ENCODE data around the gene ST3GAL5.
"Not testable (repeated sequence)": the region's sequence is repeated elsewhere in the genome, so short reads cannot be mapped to it uniquely, and the experiment has no call there.

The ST3GAL5 gene

DNA sequence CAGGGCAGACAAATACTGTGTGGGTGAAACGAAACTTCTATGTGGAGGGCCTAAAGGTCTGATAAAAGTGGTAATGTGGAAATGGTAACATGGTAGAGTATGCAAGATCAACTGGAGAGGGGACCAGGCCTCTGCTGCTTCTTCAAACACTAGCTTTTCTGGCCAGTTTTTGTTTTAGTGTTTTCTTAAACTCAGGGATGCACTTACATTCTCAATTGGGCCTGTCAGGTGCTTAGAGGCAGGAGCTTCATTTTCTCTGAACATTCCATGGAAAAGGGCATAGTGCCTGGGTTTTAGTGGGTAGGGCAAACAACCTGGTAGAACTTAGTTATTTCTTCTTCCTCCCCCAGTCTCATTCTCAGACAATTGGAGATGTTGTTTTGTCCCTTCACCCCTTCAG lies 10.5 kb upstream of the ST3GAL5 start:
- no peak for FAIRE-seq

DNA sequence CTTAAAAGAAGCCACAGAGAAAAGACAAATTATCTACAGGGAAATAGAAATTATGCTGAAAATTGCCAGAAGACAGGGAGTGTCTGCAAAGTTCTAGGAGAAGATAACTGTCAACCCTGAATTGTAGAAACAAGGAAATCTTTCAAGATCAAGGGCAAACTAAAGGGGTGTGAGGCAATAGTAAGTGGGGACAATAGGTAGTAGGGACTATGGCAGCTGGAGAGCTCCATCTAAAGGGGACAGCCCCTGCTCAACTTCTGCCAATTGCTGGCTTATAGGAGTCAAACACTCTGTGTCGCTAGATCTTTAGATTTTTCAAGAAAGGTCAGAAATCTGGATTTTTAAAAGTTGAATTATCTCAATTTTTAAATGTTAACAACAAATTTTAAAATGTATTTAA lies 10.1 kb upstream of the ST3GAL5 start:
- DNase-seq (ENCODE audit: extremely low spot score, insufficient read length, low read depth) (no peak), FAIRE-seq (no peak)

More for the DNA sequence above, 10.5 kb upstream of the ST3GAL5 start:
- DNase-seq (ENCODE audit: extremely low spot score, insufficient read length, low read depth): no peak

DNA sequence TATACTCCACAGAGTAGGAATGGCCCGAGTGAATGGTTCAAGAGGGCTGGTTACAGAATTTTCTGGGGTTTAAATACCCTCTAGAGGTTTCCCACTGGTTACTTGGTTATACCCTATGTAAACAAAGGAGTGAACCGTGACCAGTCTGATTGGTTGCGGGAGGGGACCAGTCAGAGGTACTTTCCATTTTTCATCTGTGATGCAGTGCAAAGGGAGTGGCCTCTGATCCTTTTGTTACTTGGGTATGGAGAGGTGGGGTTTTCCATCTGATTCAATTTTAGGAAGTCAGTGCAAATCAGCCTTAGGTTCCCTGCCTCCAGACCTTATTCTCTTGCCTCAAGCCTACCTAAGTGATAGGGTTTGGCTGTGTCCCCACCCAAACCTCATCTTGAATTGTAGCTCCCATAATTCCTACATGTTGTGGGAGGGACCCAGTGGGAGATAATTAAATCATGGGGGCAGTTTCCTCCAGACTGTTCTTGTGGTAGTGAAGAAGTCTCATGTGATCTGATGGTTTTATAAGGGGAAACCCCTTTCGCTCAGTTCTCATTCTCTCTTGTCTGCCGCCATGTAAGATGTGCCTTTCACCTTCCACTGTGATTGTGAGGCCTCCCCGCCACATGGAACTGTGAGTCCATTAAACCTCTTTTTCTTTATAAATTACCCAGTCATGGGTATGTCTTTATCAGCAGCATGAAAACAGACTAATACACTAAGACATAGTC lies 5.9 kb upstream of the ST3GAL5 start:
- not testable (repeated sequence) for FAIRE-seq

DNA sequence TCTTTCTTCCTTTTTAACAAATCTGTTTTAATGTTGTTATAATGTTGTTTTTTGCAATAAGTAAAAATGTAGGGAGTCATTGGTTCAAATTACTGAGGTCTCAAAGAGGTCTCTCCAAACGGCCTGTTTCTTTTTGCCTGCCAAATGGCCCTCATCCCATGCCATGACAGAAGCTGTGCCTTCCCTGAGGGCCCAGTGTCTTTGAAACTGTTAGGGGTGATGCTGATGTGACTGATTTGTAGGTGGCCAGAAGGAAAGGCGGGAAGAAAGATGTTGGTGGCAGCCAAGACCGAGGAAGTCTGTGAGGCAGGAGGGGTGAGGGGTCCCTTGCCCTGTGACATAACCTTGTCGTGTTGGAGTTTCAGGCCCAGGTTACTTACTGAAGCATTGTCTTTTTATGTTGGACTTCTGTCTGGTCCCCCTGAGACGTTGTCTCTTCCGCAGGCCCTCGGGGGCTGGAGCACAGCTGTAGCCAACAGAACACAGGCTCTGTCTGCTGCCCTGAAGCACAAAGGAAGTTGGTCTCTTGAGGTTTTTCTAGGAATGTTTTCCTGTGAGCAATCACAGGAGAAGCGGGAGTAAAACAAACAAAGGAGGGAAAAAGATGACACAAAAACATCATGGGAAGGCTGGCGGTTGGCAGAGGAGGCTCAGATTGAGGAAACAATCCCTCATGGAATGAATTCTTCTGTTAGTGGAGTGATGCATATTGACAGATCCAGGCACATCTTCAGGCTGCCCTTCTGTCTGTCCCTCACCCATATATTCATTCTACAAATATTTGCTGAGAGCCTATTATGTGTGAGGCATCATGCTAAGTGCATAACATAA lies 4.9 kb upstream of the ST3GAL5 start:
- DNase-seq (ENCODE audit: extremely low spot score, insufficient read length, low read depth): no peak
- no peak for FAIRE-seq

More for the DNA sequence above, 5.9 kb upstream of the ST3GAL5 start:
- not testable (repeated sequence) for DNase-seq (ENCODE audit: extremely low spot score, insufficient read length, low read depth)

DNA sequence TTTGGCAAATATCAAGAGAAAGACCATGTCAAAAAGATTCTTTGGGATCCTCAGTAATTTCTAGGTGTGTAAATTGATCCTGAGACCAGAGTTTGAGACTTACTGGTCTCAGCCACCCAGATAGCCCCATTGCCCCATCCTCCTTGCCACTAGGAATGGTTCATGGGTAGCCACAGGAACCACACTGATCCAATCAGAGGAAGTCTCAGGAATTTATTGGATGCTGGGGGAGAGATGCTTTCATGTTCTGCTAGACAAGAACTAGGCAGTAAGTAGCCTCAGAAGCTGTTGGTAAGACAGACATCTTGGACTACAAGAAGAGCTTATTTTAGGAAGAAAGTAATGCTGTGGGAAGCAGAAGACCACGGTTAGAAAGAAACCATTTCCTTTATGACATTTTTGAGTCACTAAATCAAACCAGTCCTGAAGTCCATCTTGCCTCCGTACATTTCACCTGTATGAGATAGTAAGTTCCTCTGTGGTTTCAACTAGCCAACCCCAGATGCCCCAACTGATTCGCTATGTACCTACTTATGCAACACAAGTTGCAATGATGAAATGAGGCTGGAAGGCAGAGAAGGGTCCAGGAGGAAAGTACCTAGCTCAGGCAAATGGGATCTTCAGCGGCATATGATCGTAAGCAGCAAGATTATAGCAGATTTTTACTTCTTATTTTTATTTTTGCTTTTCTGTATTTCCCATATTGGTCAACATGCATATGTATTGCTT lies 3.6 kb upstream of the ST3GAL5 start:
- FAIRE-seq (no peak), DNase-seq (ENCODE audit: extremely low spot score, insufficient read length, low read depth) (no peak)

DNA sequence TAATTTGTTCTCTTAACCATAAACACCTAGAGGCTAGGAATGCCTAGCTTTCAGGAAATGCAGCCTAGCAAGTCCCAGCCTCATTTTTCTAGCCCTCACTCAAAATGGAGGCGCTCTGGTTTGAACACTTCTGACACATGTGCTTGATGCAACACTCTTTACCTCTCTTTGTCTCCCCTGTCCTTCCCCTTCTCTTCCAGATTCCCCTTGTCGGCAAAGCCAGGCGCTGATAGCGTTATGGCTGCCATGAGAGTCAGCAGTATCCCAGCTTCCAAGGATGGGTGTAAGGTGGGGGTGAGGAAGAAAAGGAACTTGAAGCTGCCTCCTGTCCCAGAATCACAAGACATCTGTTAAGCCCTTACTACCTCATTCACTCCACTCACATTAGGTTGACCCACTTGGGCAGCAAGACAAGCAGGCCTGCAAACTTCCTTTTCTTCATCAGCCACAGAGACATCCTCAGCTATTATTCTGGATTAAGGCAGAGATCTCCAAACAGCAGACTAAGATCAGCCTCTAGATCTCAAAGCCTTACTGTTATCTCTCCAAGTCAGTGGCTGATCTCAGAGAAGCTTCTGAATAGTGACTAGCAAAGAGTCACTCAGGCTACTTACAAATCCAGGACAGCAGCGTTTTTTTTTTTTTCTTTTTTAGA lies 1.9 kb upstream of the ST3GAL5 start:
- no peak for FAIRE-seq
- DNase-seq (ENCODE audit: extremely low spot score, insufficient read length, low read depth): no peak

DNA sequence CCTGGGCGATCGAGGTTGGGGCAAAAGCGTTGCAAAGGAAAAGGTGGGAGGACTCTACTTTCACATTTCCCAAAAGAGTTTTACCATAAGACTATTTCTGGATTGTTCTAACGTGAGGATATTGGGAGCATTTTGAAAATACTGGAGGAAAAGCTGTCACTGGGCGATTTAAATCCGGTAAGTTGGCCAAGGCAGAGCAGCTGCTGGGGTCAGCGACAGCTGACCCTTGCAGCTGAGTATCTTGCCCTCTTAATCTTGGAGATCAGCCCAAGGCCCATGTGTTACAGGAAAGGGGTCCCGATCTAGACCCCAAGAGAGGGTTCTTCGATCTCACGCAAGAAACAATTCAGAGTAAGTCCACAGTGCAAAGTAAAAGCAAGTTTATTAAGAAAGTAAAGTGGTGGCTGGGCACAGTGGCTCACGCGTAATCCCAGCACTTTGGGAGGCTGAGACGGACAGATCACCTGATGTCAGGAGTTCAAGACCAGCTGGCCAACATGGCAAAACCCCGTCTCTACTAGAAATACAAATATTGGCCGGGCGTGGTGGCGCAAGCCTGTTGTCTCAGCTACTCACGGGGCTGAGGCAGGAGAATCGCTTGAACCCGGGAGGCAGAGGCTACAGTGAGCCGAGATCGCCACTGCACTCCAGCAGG lies 964 bp upstream of the ST3GAL5 start:
- DNase-seq (ENCODE audit: extremely low spot score, insufficient read length, low read depth) (no peak), FAIRE-seq (no peak)

DNA sequence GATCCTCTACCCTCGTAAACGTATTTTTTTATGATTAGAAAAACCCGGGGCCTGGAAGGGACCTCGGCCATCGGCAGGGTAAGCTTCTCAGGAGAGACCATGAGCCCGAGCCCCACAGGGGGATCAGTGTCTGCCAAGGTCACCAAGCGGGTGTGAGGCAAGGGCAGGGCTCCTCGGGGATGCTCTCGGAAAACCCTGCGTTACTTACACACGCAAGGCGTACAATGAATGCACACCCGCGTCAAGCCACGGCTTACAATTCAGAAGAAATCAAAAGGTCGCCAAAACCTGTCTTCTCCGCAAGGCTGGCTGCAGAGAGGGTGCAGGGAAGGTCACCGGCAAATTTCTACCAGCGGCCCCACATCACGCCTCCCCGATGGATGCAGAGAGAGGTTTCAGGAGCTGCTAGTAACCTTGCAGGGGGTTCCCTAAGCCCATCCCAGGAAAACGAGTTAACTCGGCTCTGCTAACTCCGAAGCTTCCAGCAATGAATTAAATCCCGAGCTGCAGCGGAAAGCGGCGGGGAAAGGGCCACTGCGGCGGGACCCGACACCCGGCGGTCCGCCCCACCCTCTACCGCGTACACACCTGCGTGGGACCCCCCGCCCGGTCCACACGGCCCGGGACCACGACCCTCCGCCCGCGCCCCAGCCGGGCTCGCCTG lies 638 bp downstream of the ST3GAL5 start:
- DNase-seq (ENCODE audit: extremely low spot score, insufficient read length, low read depth) (no peak), FAIRE-seq (no peak)

DNA sequence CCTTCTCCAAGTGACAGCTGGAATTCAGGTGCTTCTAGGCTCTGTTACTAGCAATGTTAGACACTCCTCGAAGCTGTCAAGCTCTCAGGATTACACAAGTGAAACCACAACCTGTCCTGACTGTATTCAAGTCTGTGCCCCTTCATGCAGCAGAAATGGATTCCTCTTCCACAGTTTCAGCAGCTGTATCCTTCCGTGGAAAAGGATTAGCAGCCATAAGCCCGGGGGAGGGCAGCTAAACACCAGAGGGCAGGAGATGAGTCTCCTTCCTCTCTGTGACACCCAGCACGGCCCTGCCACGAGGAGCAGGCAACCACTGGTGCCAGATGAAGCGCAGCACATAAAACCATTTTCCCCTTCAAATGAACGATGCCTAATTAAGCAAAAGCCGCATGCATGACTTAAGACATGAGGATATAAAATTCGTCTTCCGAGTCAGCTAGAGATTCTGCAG lies 1.2 kb downstream of the ST3GAL5 start:
- DNase-seq (ENCODE audit: extremely low spot score, insufficient read length, low read depth) (no peak), FAIRE-seq (peak; percentile 41)

DNA sequence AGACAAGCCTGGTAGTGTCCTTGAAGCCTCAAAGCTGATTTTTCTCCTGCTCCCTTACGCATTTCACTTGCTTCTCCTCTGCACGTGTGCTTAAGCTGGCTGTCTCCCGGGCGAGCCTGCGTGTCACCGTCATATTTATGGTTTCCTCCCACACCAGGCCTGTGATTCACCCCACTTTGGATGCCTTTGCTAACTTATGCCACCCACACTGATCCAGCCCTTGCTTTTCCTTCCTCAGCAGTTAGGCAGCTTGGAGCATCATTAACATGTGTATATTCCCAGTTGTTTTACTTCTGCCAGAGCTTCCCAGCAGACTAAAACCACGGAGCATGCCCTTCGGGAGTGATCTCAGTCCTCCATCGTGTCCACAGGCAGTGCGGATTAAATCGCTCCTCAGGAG lies 2.2 kb downstream of the ST3GAL5 start:
- no peak for DNase-seq (ENCODE audit: extremely low spot score, insufficient read length, low read depth)
- no peak for FAIRE-seq

DNA sequence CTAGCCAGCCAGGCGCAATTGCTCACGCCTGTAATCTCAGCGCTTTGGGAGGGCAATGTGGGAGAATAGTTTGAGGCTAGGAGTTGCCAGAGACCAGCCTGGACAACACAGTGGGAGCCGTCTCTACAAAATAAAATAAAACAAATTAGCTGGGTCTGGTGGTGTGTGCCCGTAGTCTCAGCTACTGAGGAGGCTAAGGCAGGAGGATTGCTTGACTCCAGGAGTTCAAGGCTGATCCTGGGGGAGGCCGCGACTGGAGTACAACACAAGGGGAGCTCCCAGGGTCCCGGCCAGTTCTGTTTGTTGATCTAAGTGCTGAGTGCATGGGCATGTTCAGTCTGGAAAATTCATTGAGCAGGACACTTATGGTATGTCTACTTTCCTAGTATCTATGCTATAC lies 2.6 kb downstream of the ST3GAL5 start:
- DNase-seq (ENCODE audit: extremely low spot score, insufficient read length, low read depth): no peak
- FAIRE-seq: no peak

DNA sequence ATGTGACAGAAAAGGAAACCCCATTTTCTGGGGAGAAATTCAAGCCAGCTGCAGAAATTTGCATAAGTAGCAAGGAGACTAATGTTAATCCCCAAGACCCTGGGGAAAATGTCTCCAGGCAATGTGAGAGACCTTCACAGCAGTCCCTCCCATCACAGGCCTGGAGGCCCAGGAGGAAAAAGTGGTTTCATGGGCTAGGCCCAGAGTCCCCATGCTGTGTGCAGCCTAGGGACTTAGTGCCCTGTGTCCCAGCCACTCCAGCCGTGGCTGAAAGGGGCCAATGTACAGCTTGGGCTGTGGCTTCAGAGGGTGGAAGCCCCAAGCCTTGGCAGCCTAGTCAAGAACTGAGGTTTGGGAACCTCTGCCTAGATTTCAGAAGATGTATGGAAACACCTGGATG lies 7.0 kb downstream of the ST3GAL5 start:
- not testable (repeated sequence) for DNase-seq (ENCODE audit: extremely low spot score, insufficient read length, low read depth); FAIRE-seq

DNA sequence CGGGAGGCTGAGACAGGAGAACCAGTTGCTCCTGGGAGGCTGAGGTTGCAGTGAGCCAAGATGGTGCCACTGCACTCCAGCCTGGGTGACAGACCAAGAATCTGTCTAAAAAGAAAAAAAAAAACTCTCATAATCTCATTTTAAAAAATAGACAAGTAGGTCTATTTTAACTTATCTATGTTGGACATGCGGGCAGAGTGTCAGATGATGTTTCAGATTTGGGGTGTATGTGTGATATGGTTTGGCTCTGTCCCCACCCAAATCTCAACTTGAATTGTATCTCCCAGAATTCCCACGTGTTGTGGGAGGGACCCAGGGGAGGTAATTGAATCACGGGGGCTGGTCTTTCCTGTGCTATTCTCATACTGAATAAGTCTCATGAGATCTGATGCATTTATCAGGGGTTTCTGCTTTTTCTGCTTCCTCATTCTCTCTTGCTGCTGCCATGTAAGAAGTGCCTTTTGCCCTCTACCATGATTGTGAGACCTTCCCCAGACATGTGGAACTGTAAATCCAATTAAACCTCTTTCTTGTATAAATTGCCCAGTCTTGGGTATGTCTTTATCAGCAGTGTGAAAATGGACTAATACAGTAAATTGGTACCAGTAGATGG lies 8.0 kb downstream of the ST3GAL5 start:
- DNase-seq (ENCODE audit: extremely low spot score, insufficient read length, low read depth); FAIRE-seq: not testable (repeated sequence)

DNA sequence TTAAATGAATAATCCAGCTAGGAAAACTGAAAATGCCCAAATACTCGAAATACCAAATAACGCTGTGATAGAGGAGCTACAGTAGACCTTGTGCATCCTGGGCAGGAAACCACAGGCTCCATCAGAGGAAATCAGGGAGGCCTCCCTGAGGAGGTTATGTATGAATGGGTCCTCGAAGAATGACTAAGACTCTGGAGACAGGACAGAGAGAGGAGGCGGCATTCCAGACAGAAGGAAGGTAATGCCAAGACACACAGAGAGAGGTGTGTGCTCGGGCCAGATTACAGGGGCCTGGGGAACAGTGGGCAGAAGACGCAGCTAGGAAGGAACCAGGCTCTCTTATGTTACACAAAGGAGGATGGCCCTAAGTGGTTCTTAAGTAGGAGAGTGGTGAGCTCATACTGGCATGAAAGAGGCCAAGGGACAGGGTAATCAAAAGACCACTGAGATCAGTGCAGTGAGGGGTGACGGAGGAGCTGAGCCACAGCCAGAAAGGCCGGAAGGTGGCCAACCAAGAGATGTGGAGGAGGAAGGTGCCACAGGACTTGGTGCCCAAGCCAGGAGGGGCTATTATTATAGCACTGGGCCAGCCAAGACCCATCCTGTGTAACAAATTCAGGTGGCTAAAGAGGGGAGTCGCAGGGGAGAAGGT lies 9.9 kb downstream of the ST3GAL5 start:
- no peak for DNase-seq (ENCODE audit: extremely low spot score, insufficient read length, low read depth)
- FAIRE-seq: no peak

DNA sequence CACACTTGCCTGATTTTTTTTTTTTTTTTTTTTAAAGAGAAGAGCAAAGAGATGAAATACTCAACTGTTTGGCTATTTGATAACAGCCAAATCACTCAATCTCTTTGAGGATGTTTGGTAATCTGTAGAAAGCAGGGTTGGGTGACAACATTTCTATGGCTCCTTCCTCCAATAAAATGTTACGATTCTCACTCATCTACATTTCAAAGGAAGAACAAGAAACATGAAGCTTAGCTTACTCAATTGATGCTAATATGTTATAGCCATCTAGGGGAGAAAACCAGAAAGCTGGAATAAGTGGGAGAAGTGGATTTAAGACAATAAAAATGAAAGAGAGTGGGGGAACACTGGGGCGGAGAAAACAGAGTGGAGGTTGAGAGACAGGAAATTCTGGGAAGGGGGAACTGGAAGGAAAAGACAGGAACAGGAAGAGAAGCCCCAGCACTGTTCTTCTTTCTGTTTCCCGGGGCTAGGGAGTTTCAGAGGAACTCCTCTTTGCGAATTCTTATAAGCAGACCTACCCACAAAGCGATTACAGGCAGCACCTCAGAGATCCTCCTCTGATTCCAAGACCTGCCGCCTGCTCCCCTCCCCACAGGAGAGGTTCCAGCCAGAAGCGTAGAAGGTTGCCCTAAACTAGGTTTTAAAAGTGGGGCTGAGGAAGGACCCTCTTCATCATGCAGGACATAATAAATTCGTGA lies 13.3 kb downstream of the ST3GAL5 start:
- FAIRE-seq (no peak), DNase-seq (ENCODE audit: extremely low spot score, insufficient read length, low read depth) (no peak)

DNA sequence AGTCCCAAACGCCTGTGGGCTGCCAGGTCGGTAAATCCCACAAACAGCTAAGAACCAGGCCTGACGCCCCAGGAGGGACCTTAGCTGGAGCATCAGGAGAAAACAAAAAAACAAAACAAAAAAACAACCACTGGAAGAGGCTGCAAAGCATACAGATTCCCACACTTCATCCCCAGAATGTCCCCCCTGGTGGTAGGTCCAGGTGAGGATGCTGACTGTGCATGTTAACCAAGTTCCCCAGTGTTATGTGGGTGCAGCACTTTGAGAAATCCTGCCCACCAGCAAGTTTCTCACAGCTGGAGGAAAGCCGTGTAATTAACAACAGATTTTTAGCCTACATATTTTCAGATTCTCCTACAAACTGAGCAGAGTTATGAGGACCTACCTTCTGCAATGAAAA lies 15.1 kb downstream of the ST3GAL5 start:
- DNase-seq (ENCODE audit: extremely low spot score, insufficient read length, low read depth) (no peak), FAIRE-seq (no peak)

DNA sequence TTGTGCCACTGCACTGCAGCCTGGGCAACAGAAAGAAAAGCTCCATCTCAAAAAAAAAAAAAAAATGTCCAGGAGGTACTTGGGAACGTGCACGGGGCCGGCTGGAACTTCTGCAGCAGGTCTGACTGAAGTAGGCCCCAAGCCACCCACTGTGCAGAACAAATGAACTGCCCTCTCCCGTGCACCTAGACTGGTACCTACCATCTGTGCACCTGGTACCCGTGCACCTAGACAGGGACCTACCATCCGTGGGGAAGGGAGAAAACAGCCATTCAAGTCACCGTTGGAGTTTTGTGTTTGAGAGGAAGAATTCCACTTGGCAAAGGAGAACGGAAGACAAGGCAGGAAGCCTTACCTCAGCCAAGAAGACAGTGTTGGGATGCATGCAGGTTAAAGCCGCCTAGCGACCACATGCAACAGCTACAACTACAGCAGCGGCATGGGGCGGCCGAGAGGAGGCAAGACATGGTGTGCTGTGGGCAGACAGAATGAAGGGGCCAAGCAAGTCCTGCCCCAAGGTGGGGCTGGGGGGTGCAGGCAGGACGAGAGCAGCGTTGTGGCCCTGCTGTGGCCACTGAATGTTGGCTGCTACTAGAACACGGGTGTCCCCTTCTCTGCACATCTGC lies 16.1 kb downstream of the ST3GAL5 start:
- FAIRE-seq (no peak), DNase-seq (ENCODE audit: extremely low spot score, insufficient read length, low read depth) (no peak)

Data from GM18507 (cell line).